Stimulated activated CD4-positive, alpha-beta T cell treated with anti-CD3 and anti-CD28 coated beads, Interleukin-1b, Interleukin-23, amount 100 ng/mL, for 24 hours (primary cell): ENCODE data around the gene DPYD.

Source experiments
- DNase-seq, 4 experiments: peaks; one replicate each; pipeline ENCODE4 v3.0.0-alpha.2; 2020; ENCODE audit warnings: low read depth in 4 of 4, low spot score in 1 of 4

The DPYD gene

DNA sequence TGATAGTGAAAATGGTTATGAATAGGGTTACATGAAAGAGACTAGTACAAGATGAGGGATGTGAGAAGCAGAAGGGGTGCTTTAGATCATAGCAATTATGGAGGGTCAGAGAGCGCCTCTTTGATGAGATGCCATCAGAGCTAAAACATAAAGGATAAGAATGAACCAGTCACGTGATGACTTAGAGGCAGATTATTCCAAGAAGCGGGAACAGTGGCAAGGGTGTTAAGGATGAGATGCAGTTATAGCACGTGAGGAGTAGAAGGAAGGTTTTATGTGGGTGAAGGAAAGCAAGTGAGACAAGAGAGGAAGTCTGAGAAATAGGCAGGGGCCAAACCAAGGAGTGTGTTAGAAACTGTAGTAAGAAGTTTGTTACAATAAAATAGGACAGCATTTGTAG lies 360.1 kb downstream of the DPYD start:
- DNase-seq: no peak

DNA sequence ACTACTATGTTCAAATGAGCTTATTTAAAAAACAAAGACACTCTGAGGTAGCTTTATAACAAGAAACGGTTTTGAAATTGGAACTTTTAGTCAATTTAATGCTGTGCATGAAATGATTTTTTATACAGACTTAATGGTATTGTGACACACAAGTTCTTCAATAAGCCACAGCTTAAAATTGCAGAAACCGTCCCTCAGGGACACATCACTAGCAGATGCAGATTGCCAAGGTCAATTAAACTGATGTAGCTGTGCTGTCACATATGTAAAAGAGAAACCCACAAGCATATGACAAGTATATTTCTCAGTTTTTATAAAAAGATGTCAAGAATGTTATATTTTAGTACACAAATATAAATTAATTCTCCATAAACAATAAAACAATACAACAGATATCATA lies 366.9 kb downstream of the DPYD start:
- DNase-seq: no peak

DNA sequence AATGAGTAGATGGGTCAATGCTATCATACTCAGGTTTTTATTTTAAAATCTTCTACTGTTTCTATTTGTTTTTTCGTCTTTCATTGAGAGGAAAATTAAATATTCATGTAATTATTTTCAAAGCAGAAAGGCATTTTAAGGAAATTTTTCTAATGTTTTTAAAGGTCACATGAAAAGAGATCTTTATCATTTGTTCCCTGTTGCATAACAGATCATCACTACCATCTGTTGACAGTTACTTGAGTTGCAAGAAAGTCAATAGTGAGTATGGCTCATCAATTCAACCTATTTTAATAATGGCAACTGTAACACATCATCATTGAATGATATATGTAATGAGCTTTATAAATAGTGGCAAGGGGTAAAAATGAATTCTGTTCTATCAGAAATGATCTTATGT lies 369.7 kb downstream of the DPYD start:
- no peak for DNase-seq

DNA sequence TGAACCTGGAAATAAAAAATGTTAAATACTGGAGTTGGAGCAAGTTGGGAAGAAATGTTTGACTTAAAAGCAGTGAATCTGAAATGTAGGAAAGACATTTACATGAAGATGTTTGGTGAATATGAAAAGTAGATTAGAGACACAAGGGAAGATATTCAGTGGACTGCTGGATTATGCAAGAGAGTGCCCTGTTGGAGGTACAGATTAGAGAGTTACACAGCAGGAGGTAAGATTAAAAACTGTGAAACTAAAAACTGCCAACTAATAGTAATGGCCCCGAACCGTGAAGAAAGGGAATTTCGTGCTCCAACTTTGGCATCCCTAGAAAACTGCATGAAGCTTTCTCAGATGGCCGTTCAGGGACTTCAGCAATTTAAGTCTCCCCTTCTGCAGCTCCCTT lies 375.4 kb downstream of the DPYD start:
- DNase-seq: no peak

DNA sequence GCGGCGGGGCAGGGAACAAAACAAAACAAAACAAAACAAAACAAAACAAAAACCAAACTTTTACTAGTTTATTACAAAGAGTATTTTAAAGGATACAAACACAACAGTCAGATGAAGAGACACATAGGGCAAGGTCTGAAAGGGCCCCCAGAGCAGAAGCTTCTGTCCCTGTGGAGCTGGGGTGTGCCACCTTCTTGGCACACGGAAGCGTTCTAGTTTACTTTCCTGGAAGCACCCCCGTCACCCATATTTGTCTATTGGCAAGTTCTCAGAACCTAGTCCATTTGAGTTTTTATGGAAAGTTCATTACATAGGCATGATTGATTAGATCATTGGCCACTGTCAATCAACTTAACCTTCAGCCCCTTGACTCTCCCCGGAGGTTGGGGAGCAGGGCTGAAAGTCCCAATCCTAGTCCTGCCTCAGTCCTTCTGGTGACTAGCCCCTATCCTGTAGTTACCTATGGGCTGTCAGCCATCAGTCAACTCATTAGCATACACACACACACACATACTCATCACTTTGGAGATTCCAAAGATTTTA lies 380.4 kb downstream of the DPYD start:
- DNase-seq: no peak

DNA sequence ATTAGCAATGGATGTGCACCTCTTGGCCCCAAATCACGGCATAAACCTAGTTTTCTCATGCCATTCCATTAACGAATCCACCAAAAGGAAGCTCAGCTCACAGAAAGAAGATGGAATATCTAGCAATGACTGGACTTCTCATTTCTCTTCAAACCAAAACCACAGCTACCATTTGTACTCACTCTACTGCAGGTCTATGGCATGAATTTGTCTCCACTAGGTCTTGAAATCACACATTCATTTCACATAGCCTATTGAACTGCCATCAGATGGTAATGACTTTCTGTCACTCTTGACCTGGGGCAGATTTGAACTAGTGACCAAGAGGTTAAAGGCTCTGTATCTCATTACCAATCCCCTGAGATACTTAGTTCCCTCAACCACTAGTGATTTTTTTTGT lies 382.7 kb downstream of the DPYD start:
- DNase-seq: no peak

DNA sequence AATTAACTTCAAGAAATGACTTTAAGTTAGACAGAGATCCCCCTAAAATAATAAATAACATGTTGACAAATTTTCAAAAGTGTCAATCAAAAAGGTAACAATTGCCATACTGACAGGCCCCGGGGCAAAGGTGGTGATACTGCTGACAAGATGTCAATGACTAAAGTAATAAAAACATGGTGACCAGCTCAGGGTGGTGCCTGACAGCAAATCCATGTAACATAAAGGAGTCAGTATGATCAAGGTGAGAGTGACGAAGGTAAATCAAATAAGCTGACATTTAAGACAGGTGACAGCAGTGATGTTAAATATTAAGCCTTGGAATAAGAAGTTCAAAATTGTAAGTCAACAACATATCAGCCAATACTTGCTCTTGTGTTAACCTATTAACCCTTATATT lies 387.5 kb downstream of the DPYD start:
- DNase-seq: no peak

DNA sequence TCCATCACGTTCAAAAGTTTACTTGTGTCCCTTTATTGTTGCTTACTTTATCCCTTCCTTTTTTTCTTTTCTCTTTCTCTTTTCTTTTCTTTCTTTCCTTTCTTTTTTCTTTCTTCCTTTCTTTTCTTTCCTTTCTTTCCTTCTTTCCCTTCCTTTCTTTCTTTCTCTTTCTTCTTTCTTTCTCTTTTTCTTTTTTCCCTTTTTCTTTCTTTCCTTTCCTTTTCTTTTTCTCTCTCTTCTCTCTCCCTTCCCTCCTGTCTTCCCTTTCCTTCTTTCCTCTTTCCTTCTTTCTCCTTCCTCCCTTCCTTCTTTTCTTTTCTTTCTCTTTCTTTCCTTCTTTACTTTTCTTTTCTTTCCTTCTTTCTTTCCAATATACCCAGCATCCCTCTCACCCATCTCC lies 391.2 kb downstream of the DPYD start:
- no peak for DNase-seq

DNA sequence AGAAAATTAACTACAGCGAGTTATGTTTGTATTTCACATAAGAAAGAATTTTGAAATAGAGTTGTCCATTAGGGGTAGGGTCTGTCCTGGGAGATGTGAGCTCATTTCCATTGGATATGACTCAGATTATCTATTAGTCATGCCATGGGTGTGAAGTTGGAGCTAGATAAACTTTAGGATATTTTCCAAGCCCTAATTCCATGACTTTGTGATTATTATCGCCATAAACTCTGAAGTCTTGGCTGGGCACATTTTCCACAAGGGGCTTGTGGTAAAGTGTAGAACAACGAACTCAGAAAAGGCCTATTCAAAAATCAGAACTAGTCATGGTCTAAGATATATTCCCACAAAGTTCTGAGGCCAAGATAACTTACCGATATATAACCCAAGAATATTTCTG lies 396.6 kb downstream of the DPYD start:
- DNase-seq: no peak

DNA sequence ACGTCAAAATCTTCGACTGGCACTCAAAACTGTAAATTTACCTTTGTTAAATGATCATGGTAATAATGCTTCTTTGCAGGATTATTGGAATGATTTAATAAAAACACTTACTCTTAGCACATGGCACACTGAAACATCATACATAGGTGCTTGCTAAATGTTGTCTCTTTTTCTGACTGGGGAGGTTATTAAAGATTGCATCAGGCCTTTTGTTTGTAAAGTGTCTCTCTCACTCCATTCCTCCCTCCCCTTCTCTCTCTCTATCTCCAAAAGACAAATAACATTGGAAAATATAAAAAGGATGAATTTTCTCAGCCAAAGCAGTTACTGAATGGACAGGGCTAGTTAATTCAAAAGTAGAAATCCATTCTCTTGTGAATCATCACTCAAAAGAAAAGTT lies 404.2 kb downstream of the DPYD start:
- DNase-seq: no peak

DNA sequence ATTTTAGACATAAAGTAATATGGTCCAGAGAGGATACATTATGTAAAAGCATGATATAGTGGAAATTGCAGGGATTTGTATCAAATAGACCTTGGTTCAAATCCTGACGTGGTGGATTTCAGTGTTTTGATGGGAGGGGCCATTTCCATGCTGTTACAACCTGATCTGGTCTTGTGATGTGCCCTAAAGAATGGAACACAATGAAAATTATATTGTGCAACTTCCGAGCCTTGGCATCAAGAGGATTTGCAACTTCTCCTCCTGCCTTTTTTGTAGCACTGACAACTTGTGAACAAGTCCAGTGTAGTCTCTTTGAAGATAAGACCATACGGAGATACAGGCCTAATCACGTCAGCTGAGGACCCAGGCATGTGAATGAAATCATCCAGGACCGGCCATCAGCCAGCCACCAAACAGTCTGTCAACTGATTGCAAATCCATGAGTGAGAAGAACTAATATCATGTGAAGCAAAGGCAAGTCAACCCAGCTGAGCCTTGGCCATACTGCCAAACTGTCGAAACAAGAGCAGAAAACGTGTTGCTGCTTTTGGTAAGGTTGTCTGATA lies 412.1 kb downstream of the DPYD start:
- no peak for DNase-seq

DNA sequence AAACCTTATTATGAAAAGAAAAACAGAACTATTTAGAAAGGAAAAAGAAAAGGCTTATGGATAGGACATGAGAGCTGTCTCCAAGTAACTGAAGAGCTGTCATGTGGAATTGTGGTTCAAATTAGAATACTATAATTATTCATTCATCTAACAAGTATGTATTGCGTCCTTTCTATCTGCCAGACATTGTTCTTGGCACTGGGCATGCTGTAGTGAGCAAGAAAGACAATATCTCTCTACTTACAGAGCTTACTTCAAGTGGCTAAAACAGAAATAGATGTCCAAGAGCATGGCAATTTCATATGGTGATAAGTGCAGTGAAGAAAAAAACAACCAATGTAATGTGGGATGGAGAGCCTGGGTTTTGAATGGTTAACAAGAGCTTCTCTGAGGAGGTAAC lies 413.0 kb downstream of the DPYD start:
- DNase-seq: no peak

DNA sequence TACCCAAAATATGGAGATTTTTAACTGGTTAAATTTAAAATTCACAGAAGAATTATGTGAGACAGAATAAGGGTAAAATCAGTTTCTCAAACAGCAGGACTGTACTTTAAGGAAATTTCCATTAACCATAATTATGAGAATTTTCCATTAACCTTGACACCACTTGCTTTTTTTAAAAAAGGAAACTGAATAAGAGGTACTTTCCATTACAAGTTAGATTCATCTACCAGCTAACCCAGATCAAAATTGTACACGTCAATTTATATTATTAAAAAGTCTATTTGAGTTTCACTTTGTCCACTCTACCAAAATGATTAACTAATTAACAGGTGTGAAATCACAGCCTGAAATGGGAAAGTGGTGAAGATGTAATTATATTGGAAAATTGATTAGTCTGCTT lies 414.5 kb downstream of the DPYD start:
- DNase-seq: no peak

DNA sequence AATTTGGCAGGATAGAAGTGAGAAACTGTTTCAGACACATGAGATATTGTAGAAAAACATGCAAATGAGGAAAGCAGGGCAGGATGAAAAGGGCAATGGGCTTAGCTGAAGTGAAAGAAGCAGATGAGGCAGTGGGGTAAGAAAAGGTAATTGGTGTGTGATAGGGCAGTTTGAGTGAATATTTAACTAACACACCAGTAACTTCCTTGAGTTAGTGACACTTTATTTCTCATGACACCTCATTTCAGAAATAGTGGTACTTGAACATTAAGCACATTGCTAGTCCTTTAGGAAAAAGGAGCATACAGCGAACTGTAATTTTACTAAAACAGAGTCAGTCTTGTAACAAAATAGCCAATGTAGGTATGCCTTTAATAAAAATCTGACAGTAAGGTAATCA lies 415.0 kb downstream of the DPYD start:
- DNase-seq: no peak

DNA sequence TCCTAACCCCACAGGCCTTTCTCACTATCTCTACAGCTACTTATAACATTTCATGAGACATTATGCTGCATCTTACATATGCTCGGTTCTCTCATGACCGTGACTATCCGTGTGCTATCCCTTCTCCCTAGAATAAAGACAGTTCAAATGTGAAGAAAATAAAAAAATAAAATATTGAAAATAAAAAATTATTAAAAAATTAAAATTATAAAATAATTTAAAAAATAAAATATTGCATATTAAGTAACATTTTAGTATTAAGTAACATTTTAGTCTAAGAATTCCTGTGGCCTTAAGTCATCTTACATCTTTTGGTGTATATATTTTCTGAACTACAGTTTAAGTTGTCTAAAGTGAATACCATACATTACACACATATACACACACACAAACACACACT lies 415.5 kb downstream of the DPYD start:
- DNase-seq: no peak

DNA sequence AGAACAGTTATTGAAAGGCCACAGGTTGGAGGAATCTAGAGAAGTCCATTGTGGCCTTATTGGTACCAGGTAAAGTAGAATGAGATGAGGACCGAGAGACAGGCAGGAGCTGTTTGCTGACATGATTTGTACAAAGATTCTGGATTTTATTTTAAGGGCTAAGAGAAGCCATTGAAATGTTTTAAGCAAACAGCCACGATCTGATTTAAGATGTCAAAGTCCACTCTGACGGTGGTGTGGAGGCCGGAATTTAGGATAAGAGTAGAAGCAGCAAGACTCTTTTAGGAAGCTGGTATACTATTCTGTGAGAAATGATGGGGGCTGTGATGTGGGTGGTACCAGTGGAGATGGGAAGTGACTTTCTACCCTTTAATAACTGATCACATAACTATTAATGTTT lies 418.5 kb downstream of the DPYD start:
- no peak for DNase-seq

DNA sequence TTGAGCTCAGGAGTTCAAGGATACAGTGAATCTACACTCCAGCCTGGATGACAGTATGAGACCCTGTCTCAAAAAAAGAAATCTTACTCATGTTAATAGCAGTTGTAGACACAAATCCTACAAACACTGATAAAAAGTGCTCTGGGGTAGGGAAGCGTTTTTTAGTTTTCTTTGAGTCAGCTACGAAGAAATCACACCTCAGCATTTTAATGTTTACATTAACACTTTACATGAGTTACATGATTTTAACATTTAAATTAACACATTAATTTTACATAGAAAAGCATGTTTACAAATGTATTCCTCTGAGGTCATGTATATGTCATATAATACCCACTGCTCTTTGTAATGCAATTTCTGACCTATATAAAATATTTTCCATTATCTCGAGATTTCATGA lies 419.2 kb downstream of the DPYD start:
- DNase-seq: no peak

DNA sequence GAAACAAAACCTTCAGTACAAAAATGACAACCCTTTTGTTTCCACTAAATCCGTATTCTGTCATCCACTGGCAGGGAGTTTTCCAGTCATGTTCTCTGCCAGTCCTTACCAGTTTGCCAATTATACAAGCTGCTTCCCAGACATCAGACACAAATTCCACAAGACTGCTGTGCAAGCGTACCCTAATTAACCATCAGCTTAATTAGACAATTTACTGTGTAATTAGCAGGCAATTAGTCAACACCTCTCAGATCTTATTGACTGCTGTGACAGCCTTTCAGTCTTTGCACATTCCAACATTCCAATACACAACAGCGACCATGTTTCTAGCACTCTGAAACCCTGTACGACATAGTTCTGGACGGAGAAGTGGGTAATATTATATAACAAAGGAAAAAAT lies 420.1 kb downstream of the DPYD start:
- DNase-seq: no peak

DNA sequence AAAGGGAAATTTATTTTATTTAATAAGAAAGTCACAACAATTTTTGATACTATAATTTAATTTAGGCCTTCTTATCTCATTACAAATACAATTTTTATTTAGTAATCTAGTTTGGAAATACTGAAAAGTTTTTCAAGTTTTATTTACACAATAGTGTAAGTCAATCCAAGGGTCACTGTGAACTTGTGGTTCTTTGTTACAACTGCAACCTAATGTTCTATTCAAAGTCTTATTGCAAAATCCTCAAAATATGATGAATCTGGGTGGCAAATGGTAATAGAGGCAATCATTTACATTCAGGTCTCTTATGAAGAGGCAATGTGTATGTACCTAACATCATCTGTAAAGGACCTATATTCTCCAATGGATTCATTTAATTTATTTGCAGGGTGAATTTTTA lies 421.2 kb downstream of the DPYD start:
- no peak for DNase-seq

DNA sequence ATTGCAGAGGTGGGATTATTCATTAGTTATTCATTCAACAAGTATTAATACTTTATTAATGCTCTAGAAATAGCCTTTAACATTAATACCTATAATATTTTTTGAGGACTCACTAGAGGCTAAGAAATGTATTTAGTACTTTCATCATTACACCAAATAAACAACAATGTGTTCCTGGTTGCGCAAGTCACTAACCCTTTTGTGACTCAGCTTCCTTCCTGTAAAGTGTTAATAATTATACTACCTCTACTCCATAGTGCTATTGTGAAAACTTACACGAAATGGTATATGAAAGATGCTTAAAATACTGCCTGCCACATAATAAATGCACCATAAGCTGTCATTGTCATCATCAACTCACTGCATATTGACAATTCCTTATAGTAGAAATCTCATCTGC lies 431.0 kb downstream of the DPYD start:
- DNase-seq: no peak

DNA sequence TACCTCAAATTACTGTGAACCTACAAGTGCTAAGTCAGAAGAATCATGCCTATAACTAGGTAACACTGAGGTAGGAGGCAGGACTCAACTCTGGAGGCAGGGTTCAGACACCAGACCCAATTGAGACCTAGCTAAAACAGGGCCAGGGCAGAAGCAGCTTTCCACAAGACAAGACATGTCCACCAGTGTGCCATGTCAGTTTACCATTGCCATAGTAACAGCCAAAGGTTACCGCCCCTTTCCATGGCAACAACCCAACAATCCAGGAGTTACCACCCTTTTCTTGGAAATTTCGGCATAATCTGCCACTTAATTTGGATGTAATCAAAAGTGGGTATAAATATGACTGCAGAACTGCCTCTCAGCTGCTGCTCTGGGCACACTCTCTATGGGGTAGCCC lies 432.3 kb downstream of the DPYD start:
- DNase-seq: no peak

DNA sequence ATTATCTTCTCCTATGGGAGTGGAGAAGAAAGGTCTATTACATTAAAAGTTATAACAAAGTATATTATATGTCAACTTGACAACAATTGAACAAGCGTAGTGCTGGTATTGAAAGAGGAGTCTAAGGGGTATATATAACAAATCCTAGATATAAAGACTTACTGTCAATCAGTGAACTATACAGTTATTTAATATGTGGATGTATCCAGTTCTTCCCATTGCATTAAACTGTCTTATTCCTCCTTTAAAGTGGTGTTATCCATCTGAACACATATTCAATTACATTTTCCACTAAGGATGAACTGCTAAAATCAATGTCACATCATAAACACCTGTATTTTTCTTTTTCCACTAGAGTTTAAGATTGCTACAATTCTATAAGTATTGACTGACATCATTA lies 438.8 kb downstream of the DPYD start:
- DNase-seq: no peak

DNA sequence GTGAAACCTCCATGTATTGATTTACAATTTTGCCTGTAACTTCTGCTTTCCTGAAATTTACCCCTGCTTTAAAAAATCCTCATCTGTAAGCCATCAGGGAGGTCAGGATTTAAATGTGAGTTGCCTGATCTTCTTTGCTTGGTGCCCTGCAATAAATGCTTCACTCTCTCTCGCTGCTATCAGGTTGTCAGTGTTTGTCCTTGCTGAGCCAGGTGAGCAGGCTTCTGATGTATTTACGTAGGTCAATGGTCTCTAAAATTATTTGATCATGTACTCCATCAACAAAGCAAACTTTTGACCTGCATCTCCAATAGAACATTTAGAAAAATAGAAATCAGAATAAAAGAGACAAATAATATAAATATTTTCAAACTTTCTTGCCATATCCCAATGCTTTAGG lies 453.4 kb downstream of the DPYD start:
- no peak for DNase-seq

DNA sequence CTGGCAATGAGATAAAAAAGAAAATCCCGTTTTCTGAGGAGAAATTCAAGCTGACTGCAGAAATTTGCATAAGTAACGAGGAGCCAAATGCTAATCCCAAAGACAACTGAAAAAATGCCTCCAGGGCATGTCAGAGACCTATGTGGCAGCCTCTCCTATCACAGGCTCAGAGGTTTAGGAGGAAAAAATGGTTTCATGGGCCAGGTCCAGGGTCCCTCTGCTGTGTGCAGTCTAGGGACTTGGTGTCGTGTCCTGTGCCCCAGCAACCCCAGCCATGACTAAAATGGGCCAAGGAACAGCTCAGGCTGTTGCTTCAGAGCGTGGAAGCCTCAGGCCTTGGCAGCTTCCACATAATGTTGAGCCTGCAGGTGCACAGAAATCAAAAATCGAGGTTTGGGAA lies 456.5 kb downstream of the DPYD start:
- DNase-seq: no peak
